ENCODE results near the gene PSD. TPM values are rescaled to one million over a fixed set of nuclear protein-coding genes. Genes with fewer than 3 reads are reported as not detected.

Gene PSD
- total and polyA plus RNA-seq, 9 of the 15 experiments (the other 6 are each of a cell fraction or from before 2014, with no cell fraction given) = 0.11 to 1.7 (median 0.54) TPM; not detected in 2

- TF ChIP-seq SP1 (CRISPR knock-in tag; IDR thresholded peaks at IDR 0.05) (peak; percentile 81), ZBTB9 (CRISPR knock-in tag; IDR thresholded peaks at IDR 0.05) (0 out of 2 replicates have a peak, but pooled peaks have one; percentile 51), PHF20 (IDR thresholded peaks at IDR 0.05; ENCODE audit: partially characterized antibody) (peak; percentile 72), ZNF398 (CRISPR knock-in tag; IDR thresholded peaks at IDR 0.05) (no peak), MEIS2 (IDR thresholded peaks at IDR 0.05; ENCODE audit: partially characterized antibody) (peak; percentile 61), SMAD3 (CRISPR knock-in tag; conservative IDR thresholded peaks at IDR 0.05) (no peak), SOX6 (IDR thresholded peaks at IDR 0.05) (peak; percentile 15; the same call in 1 of the 2 replicates), CSDE1 (IDR thresholded peaks at IDR 0.05) (no peak), MTA3 (IDR thresholded peaks at IDR 0.05; ENCODE audit: borderline replicate concordance) (peak; percentile 42; the same call in 1 of the 2 replicates), MAX (CRISPR knock-in tag; IDR thresholded peaks at IDR 0.05) (no peak; the same call in 1 of the 2 replicates), SRF (CRISPR knock-in tag; IDR thresholded peaks at IDR 0.05) (peak in 1 of 2 experiments; percentile 68; a peak in 1 of 4 replicates), ZBTB11 (CRISPR knock-in tag; IDR thresholded peaks at IDR 0.05) (peak; percentile 94 to 100 (median 98)), CREB1 (IDR thresholded peaks at IDR 0.05) (peak; percentile 13; the same call in 1 of the 2 replicates), CREB1 (CRISPR knock-in tag; IDR thresholded peaks at IDR 0.05) (peak; percentile 64), TARDBP (IDR thresholded peaks at IDR 0.05) (no peak), RBBP5 (IDR thresholded peaks at IDR 0.05; ENCODE audit: borderline replicate concordance, insufficient read depth, low read length, poor library complexity, severe bottlenecking) (peak; percentile 55), CBX8 (IDR thresholded peaks at IDR 0.05; ENCODE audit: borderline replicate concordance, extremely low read depth, low read depth, low read length, poor library complexity, severe bottlenecking) (no peak)
Measured at GRCh38 chr10:102420714-102421506, 2.3 kb upstream of the PSD start, which contains the start of gene FBXL15 (continued).
